Right atrium auricular region (tissue), 2 donors: ENCODE results near the gene NRCAM. TPM values are rescaled to one million over a fixed set of nuclear protein-coding genes. Genes with fewer than 3 reads are reported as not detected.

Experiments used
- DNase-seq: peaks from one replicate; pipeline ENCODE4 v3.0.0-alpha.2; 2019; ENCODE audit warnings: low spot score
- H3K27ac ChIP-seq, 2 donors: fragments of 200-600 bp; sonication (generic); 1 replicate in 1 of 2; 2 replicates in 1 of 2; pipeline ENCODE4 v1.5.1; 2016 to 2019
- H3K27me3 ChIP-seq, 2 donors: fragments of 200-600 bp; sonication (generic); one replicate each; pipeline versions ENCODE4 v1.5.1 to v1.6.0; 2017 to 2019
- H3K36me3 ChIP-seq: fragments of 200-600 bp; sonication (generic); one replicate; pipeline ENCODE4 v1.5.1; 2016
- H3K4me1 ChIP-seq, 2 donors: fragments of 200-600 bp; sonication (generic); one replicate each; pipeline versions ENCODE4 v1.5.1 to v1.6.0; 2017 to 2019
- H3K4me3 ChIP-seq, 2 donors: fragments of 200-600 bp; sonication (generic); 1 replicate in 1 of 2; 2 replicates in 1 of 2; pipeline ENCODE4 v1.5.1; 2017 to 2019; ENCODE audit warnings: mild to moderate bottlenecking in 1 of 2, moderate library complexity in 1 of 2
- H3K9me3 ChIP-seq, 2 donors: fragments of 200-600 bp; sonication (generic); one replicate each; pipeline ENCODE4 v1.5.1; 2019
- total RNA-seq, 2 donors: library from RNA; depleted of rRNA; stranded (reverse); fragments of >200 nt; gene quantifications; one replicate each; pipeline ENCODE4 v1.1.0, GENCODE V29; 2016
- TF ChIP-seq, protein P1 (sequence below), 2 donors: fragments of 200-600 bp; sonication (generic); IDR thresholded peaks; one replicate each; pipeline ENCODE4 v1.5.1; 2019; ENCODE audit warnings: antibody characterized with exemption in 2 of 2

Gene NRCAM
- total RNA-seq, 2 donors from 2014 or later, result 0.63 to 0.93 TPM

DNA sequence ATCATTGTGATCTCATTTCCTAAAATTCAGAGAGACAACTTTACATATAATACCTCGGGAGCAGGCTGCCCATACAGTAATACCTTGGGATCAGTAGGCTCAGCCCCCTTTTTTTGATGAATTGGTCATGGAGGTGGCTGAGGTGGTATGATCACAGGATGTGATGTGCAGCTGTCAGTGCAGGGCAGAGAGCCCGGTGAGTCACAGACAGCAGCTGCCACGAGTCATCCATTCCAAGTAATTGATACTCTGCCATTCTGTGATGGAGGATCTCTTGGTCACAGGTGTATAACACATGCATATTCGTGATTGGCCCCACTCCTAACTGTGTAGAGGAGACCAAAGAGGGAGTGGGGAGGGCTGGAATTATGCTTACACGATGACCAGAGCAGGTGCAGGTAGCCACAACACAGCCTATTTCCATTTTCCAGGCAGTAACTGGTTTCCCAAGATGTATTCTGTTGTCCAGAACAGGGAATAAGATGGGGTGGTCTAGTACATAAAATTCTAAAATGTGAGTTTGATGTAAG lies 14.1 kb downstream of the NRCAM start:
- Histone ChIP-seq H3K9me3 (no peaks in the 10 kb centered on the region), H3K27me3 (no peaks in the 10 kb centered on the region), H3K27ac (no peak overlapping the region), H3K4me1 (no peaks in the 10 kb centered on the region), H3K4me3 (no peak overlapping the region), H3K36me3 (no peaks in the 10 kb centered on the region)
- no peak for DNase-seq
- TF ChIP-seq, protein P1, sequence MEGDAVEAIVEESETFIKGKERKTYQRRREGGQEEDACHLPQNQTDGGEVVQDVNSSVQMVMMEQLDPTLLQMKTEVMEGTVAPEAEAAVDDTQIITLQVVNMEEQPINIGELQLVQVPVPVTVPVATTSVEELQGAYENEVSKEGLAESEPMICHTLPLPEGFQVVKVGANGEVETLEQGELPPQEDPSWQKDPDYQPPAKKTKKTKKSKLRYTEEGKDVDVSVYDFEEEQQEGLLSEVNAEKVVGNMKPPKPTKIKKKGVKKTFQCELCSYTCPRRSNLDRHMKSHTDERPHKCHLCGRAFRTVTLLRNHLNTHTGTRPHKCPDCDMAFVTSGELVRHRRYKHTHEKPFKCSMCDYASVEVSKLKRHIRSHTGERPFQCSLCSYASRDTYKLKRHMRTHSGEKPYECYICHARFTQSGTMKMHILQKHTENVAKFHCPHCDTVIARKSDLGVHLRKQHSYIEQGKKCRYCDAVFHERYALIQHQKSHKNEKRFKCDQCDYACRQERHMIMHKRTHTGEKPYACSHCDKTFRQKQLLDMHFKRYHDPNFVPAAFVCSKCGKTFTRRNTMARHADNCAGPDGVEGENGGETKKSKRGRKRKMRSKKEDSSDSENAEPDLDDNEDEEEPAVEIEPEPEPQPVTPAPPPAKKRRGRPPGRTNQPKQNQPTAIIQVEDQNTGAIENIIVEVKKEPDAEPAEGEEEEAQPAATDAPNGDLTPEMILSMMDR (IDR thresholded peaks at IDR 0.05), result no peak

DNA sequence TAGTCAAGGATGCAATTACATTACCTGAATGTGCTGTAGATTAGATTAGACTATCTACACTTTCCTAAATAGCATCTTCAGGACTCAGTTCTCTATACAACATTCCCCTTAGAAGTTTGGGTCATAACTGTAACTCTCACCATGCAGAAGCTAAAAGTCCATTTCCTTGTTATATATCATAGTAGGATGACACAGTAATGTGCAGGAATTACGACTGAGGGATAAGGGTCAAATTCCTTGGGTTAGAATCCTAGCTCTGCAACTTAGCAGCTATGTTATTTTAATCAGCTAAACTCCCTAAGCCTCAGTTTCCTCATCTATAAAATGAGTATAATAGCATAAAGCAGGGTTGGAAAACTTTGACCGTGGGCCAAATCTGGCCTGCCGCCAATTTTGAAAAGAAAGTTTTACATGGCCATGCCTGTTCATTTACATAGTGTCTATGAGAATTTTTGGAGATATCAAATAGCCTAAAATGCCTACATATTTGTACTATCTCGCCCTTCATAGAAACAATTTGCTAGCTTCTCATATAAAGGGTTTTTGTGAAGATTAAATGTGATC lies 14.8 kb downstream of the NRCAM start:
- Histone ChIP-seq H3K4me3 (no peak overlapping the region), H3K36me3 (no peaks in the 10 kb centered on the region), H3K4me1 (no peaks in the 10 kb centered on the region), H3K27ac (no peak overlapping the region), H3K9me3 (no peaks in the 10 kb centered on the region), H3K27me3 (no peaks in the 10 kb centered on the region)
- TF ChIP-seq, protein P1 (IDR thresholded peaks at IDR 0.05), result no peak
- no peak for DNase-seq

DNA sequence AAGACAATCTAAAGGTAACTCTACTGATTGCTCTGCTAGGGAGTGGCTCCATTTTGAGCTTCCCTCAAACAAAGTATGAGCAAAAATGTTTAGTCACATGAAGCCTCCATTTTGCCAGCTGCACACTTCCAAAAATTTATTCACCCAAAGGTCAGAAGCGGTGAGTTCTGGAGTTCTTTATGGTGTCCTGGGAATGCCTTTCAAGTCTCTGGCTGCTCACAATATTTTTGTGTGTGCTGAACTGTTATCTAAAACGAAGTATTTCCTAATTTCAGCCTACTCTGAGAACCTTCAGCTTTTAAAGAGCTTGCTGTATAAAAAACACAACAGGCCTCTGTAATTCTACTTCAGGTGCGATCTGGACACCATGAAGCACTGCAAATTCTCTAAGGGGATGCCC lies 15.6 kb downstream of the NRCAM start:
- no peak for DNase-seq
- TF ChIP-seq, protein P1 (IDR thresholded peaks at IDR 0.05), result no peak
- Histone ChIP-seq H3K27ac (no peak overlapping the region), H3K9me3 (no peaks in the 10 kb centered on the region), H3K4me3 (no peak overlapping the region), H3K27me3 (no peaks in the 10 kb centered on the region), H3K4me1 (no peaks in the 10 kb centered on the region), H3K36me3 (no peaks in the 10 kb centered on the region)

DNA sequence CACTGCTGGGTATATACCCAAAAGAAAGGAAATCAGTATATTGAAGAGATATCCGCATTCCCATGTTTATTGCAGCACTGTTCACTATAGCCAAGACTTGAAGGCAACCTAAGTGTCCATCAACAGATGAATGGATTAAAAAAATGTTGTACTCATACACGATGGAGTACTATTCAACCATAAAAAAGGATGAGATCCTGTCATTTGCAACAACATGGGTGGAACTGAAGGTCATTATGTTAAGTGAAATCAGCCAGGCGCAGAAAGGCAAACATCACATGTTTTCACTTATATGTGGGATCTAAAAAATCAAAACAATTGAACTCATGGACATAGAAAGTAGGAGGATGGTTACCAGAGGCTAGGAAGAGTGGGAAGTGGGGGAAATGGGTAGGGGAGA lies 19.3 kb downstream of the NRCAM start:
- Histone ChIP-seq H3K9me3 (no peaks in the 10 kb centered on the region), H3K36me3 (no peaks in the 10 kb centered on the region), H3K4me3 (no peak overlapping the region), H3K4me1 (no peaks in the 10 kb centered on the region), H3K27me3 (no peaks in the 10 kb centered on the region), H3K27ac (no peak overlapping the region)
- no peak for DNase-seq
- TF ChIP-seq, protein P1 (IDR thresholded peaks at IDR 0.05), result no peak

DNA sequence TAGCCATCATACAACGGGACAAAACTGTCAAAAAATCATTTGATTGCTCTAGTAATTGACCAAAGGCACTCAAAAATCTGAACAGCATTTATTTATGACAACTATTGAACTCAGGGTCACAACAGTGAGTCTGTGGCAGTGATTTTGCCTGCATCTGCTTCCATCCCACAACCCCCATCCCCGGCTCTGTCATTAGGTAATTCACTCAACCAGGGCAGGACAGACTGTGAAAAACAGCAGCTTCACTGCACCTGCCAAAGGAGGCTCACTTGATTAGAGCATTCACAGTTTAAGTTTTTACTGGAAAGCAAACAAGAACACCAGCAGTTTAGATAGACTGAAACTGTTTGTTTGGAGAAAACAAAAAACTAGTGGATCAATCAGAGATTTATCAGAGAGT lies 22.2 kb downstream of the NRCAM start:
- no peak overlapping the region for H3K4me3 ChIP-seq
- H3K4me1 ChIP-seq, result no peaks in the 10 kb centered on the region
- H3K27me3 ChIP-seq, result no peaks in the 10 kb centered on the region
- no peak for DNase-seq
- no peaks in the 10 kb centered on the region for H3K36me3 ChIP-seq
- no peaks in the 10 kb centered on the region for H3K9me3 ChIP-seq
- TF ChIP-seq, protein P1 (IDR thresholded peaks at IDR 0.05), result no peak
- no peak overlapping the region for H3K27ac ChIP-seq

DNA sequence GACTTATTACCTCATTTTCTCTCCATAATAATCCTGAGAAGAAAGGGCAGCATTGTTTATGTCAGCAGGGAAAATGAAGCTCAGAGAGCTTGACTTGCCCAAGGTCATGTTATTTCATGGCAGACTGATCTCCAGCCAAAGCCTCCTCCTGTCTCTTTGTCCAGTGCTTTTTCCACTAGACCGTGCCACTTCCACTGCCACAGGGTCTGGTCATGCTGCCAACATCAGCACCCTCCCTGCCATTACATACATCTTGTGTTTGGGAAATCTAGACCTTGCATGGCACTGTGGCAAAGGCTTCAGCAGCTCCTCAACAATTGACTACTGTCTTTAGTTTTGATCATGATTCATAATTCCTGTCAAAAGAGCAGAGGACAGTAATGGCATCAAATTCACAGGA lies 25.1 kb downstream of the NRCAM start:
- Histone ChIP-seq H3K36me3 (no peaks in the 10 kb centered on the region), H3K9me3 (no peaks in the 10 kb centered on the region), H3K27ac (no peak overlapping the region), H3K4me1 (no peaks in the 10 kb centered on the region), H3K27me3 (no peaks in the 10 kb centered on the region), H3K4me3 (no peak overlapping the region)
- TF ChIP-seq, protein P1 (IDR thresholded peaks at IDR 0.05), result no peak
- no peak for DNase-seq
